Measurements from ENCODE around the gene DDT. TPM values are rescaled to one million over a fixed set of nuclear protein-coding genes. Genes with fewer than 3 reads are reported as not detected.
"Not testable (repeated sequence)": the region's sequence is repeated elsewhere in the genome, so short reads cannot be mapped to it uniquely, and the experiment has no call there.

Gene DDT
- total and polyA plus RNA-seq, 2 experiments from 2014 or later: 96.1 to 164 TPM

GRCh38 chr22:24003887-24004286 is 29.6 kb upstream of the DDT start:
- no peak for TF ChIP-seq EZH2 (IDR thresholded peaks at IDR 0.05; ENCODE audit: insufficient read depth, poor library complexity, severe bottlenecking)
- no peak for TF ChIP-seq EZH2phosphoT487 (IDR thresholded peaks at IDR 0.05; ENCODE audit: insufficient read depth, low read depth)
- H3K4me1 ChIP-seq (ENCODE audit: insufficient read depth): no peaks in the 10 kb centered on the region
- no peak overlapping the region for H2AFZ ChIP-seq
- no peaks in the 10 kb centered on the region for H3K27me3 ChIP-seq (replicated peaks; ENCODE audit: insufficient read depth)
- no peaks in the 10 kb centered on the region for H3K36me3 ChIP-seq (ENCODE audit: low read depth)
- no peaks in the 10 kb centered on the region for H3K9me3 ChIP-seq (ENCODE audit: low read depth)
- no peaks in the 10 kb centered on the region for H3K9me2 ChIP-seq (ENCODE audit: insufficient read depth)
- in situ Hi-C loops (cut with MboI): no loop called here
- no peaks in the 10 kb centered on the region for H3K79me2 ChIP-seq (ENCODE audit: insufficient read depth)
- no peak for DNase-seq
- H3K27ac ChIP-seq: no peak overlapping the region
- H3F3A ChIP-seq (ENCODE audit: insufficient read depth): no peaks in the 10 kb centered on the region
- H3K4me3 ChIP-seq: no peak overlapping the region
- H4K20me1 ChIP-seq (ENCODE audit: insufficient read depth): no peaks in the 10 kb centered on the region
- WGBS, 2 experiments (ENCODE audit: low coverage in 1 of 2, low lambda C conversion rate in 2 of 2, missing lambda C conversion rate in 2 of 2): 77 to 80% methylated on average over 9 of the region's 9 CpGs
- H3K9ac ChIP-seq: no peak overlapping the region
- no peak overlapping the region for H3K4me2 ChIP-seq (ENCODE audit: unreplicated experiment)

- in situ Hi-C loops (cut with MboI): no loop called here
- Histone ChIP-seq H3K4me3 (no peak overlapping the region), H4K20me1 (ENCODE audit: insufficient read depth) (no peaks in the 10 kb centered on the region), H3K27ac (no peak overlapping the region), H3K9ac (no peak overlapping the region), H3K9me3 (ENCODE audit: low read depth) (no peaks in the 10 kb centered on the region), H3K4me1 (ENCODE audit: insufficient read depth) (no peaks in the 10 kb centered on the region), H3K79me2 (ENCODE audit: insufficient read depth) (no peaks in the 10 kb centered on the region), H3K4me2 (ENCODE audit: unreplicated experiment) (no peak overlapping the region), H3K9me2 (ENCODE audit: insufficient read depth) (no peaks in the 10 kb centered on the region), H3F3A (ENCODE audit: insufficient read depth) (no peaks in the 10 kb centered on the region), H2AFZ (no peak overlapping the region), H3K27me3 (replicated peaks; ENCODE audit: insufficient read depth) (no peaks in the 10 kb centered on the region), H3K36me3 (ENCODE audit: low read depth) (no peaks in the 10 kb centered on the region)
- TF ChIP-seq EZH2phosphoT487 (IDR thresholded peaks at IDR 0.05; ENCODE audit: insufficient read depth, low read depth) (no peak), EZH2 (IDR thresholded peaks at IDR 0.05; ENCODE audit: insufficient read depth, poor library complexity, severe bottlenecking) (no peak)
- no peak for DNase-seq
- WGBS, 2 experiments (ENCODE audit: low coverage in 1 of 2, low lambda C conversion rate in 2 of 2, missing lambda C conversion rate in 2 of 2): 55 to 60% methylated on average over 5 of the region's 5 CpGs
Measured at GRCh38 chr22:24002851-24003250, 28.6 kb upstream of the DDT start.

GRCh38 chr22:24002272-24002671 is 28.0 kb upstream of the DDT start:
- Histone ChIP-seq H2AFZ (no peak overlapping the region), H3K9me3 (ENCODE audit: low read depth) (no peaks in the 10 kb centered on the region), H3K27ac (no peak overlapping the region), H3K4me3 (no peak overlapping the region), H3K79me2 (ENCODE audit: insufficient read depth) (no peaks in the 10 kb centered on the region), H3F3A (ENCODE audit: insufficient read depth) (no peaks in the 10 kb centered on the region), H3K4me2 (ENCODE audit: unreplicated experiment) (no peak overlapping the region), H3K36me3 (ENCODE audit: low read depth) (no peaks in the 10 kb centered on the region), H4K20me1 (ENCODE audit: insufficient read depth) (no peaks in the 10 kb centered on the region), H3K4me1 (ENCODE audit: insufficient read depth) (no peaks in the 10 kb centered on the region), H3K27me3 (replicated peaks; ENCODE audit: insufficient read depth) (no peaks in the 10 kb centered on the region), H3K9ac (no peak overlapping the region), H3K9me2 (ENCODE audit: insufficient read depth) (no peaks in the 10 kb centered on the region)
- in situ Hi-C loops (cut with MboI): no loop called here
- WGBS, 2 experiments (ENCODE audit: low coverage in 1 of 2, low lambda C conversion rate in 2 of 2, missing lambda C conversion rate in 2 of 2): 83 to 84% methylated on average over 8 to 10 of the region's 10 CpGs
- DNase-seq: no peak
- TF ChIP-seq EZH2phosphoT487 (IDR thresholded peaks at IDR 0.05; ENCODE audit: insufficient read depth, low read depth): no peak
- TF ChIP-seq EZH2 (IDR thresholded peaks at IDR 0.05; ENCODE audit: insufficient read depth, poor library complexity, severe bottlenecking): no peak

GRCh38 chr22:24001314-24001713 is 27.1 kb upstream of the DDT start:
- H3K27ac ChIP-seq: no peak overlapping the region
- no peak for DNase-seq
- WGBS, 2 experiments (ENCODE audit: low coverage in 1 of 2, low lambda C conversion rate in 2 of 2, missing lambda C conversion rate in 2 of 2): 81 to 84% methylated on average over 9 of the region's 9 CpGs

GRCh38 chr22:23999779-24000178 is 25.5 kb upstream of the DDT start:
- H3K27me3 ChIP-seq (replicated peaks; ENCODE audit: insufficient read depth); H3F3A ChIP-seq (ENCODE audit: insufficient read depth); H3K4me3 ChIP-seq; H3K27ac ChIP-seq; H3K9ac ChIP-seq; H3K79me2 ChIP-seq (ENCODE audit: insufficient read depth); H3K4me2 ChIP-seq (ENCODE audit: unreplicated experiment); H2AFZ ChIP-seq; H4K20me1 ChIP-seq (ENCODE audit: insufficient read depth); H3K9me2 ChIP-seq (ENCODE audit: insufficient read depth); DNase-seq; H3K9me3 ChIP-seq (ENCODE audit: low read depth); in situ Hi-C loops (cut with MboI); H3K4me1 ChIP-seq (ENCODE audit: insufficient read depth); H3K36me3 ChIP-seq (ENCODE audit: low read depth): not testable (repeated sequence)
- 64 to 69% methylated on average over 7 of the region's 7 CpGs for WGBS, 2 experiments (ENCODE audit: low coverage in 1 of 2, low lambda C conversion rate in 2 of 2, missing lambda C conversion rate in 2 of 2)

More at GRCh38 chr22:24001314-24001713, 27.1 kb upstream of the DDT start:
- no peak overlapping the region for H3K4me2 ChIP-seq (ENCODE audit: unreplicated experiment)
- no peak overlapping the region for H3K4me3 ChIP-seq
- H3K9ac ChIP-seq: no peak overlapping the region
- no peaks in the 10 kb centered on the region for H3K79me2 ChIP-seq (ENCODE audit: insufficient read depth)
- no peaks in the 10 kb centered on the region for H3K4me1 ChIP-seq (ENCODE audit: insufficient read depth)
- H3K36me3 ChIP-seq (ENCODE audit: low read depth): no peaks in the 10 kb centered on the region
- no peaks in the 10 kb centered on the region for H3K9me3 ChIP-seq (ENCODE audit: low read depth)
- no peaks in the 10 kb centered on the region for H4K20me1 ChIP-seq (ENCODE audit: insufficient read depth)
- H2AFZ ChIP-seq: no peak overlapping the region
- in situ Hi-C loops (cut with MboI): no loop called here
- TF ChIP-seq EZH2phosphoT487 (IDR thresholded peaks at IDR 0.05; ENCODE audit: insufficient read depth, low read depth): no peak
- no peak for TF ChIP-seq EZH2 (IDR thresholded peaks at IDR 0.05; ENCODE audit: insufficient read depth, poor library complexity, severe bottlenecking)
- H3F3A ChIP-seq (ENCODE audit: insufficient read depth): no peaks in the 10 kb centered on the region
- no peaks in the 10 kb centered on the region for H3K27me3 ChIP-seq (replicated peaks; ENCODE audit: insufficient read depth)
- no peaks in the 10 kb centered on the region for H3K9me2 ChIP-seq (ENCODE audit: insufficient read depth)

All from GM23248 (cell line).